Myocyte (in vitro differentiated cells): Measurements from ENCODE around the gene ALOX5. TPM values are rescaled to one million over a fixed set of nuclear protein-coding genes. Genes with fewer than 3 reads are reported as not detected.

Source experiments
- DNase-seq: peaks from one replicate; pipeline ENCODE4 v3.0.0-alpha.2; 2012; ENCODE audit warnings: low read depth
- total RNA-seq: library from RNA; depleted of rRNA; stranded (reverse); fragments of >200 nt; gene quantifications from 2 replicates; pipeline ENCODE4 v1.2.3, GENCODE V29; 2014

ALOX5 gene
- total RNA-seq, 1 donor from 2014 or later = not detected

- no peak for DNase-seq
Measured at GRCh38 chr10:45422866-45423659, 49.0 kb downstream of the ALOX5 start.

GRCh38 chr10:45423976-45424499 lies 50.0 kb downstream of the ALOX5 start:
- no peak for DNase-seq

- no peak for DNase-seq
Measured at GRCh38 chr10:45424668-45425404, 50.8 kb downstream of the ALOX5 start.

GRCh38 chr10:45425621-45426563 lies 51.9 kb downstream of the ALOX5 start:
- no peak for DNase-seq

- DNase-seq = no peak
Measured at GRCh38 chr10:45427262-45427969, 53.4 kb downstream of the ALOX5 start.

- DNase-seq = no peak
Measured at GRCh38 chr10:45427970-45428366, 54.0 kb downstream of the ALOX5 start.

GRCh38 chr10:45428611-45429510 lies 54.8 kb downstream of the ALOX5 start:
- no peak for DNase-seq

GRCh38 chr10:45429790-45430189 lies 55.8 kb downstream of the ALOX5 start:
- DNase-seq = no peak

GRCh38 chr10:45432113-45432512 lies 58.1 kb downstream of the ALOX5 start:
- DNase-seq = no peak

GRCh38 chr10:45432700-45433472 lies 58.9 kb downstream of the ALOX5 start:
- no peak for DNase-seq

GRCh38 chr10:45433716-45434469 lies 59.9 kb downstream of the ALOX5 start:
- DNase-seq = no peak

GRCh38 chr10:45437587-45438465 lies 63.8 kb downstream of the ALOX5 start:
- no peak for DNase-seq

- DNase-seq = no peak
Measured at GRCh38 chr10:45438466-45439090, 64.6 kb downstream of the ALOX5 start.

- no peak for DNase-seq
Measured at GRCh38 chr10:45439365-45439764, 65.3 kb downstream of the ALOX5 start.

GRCh38 chr10:45439873-45440272 lies 65.9 kb downstream of the ALOX5 start:
- no peak for DNase-seq

GRCh38 chr10:45440511-45441062 lies 66.6 kb downstream of the ALOX5 start:
- DNase-seq = no peak
